ENCODE results near the gene GIPC1.
A peak's percentile ranks its signal among the peaks of the same experiment; 100 is the strongest.
"Not testable (repeated sequence)": the region's sequence is repeated elsewhere in the genome, so short reads cannot be mapped to it uniquely, and the experiment has no call there.

Gene GIPC1

DNA sequence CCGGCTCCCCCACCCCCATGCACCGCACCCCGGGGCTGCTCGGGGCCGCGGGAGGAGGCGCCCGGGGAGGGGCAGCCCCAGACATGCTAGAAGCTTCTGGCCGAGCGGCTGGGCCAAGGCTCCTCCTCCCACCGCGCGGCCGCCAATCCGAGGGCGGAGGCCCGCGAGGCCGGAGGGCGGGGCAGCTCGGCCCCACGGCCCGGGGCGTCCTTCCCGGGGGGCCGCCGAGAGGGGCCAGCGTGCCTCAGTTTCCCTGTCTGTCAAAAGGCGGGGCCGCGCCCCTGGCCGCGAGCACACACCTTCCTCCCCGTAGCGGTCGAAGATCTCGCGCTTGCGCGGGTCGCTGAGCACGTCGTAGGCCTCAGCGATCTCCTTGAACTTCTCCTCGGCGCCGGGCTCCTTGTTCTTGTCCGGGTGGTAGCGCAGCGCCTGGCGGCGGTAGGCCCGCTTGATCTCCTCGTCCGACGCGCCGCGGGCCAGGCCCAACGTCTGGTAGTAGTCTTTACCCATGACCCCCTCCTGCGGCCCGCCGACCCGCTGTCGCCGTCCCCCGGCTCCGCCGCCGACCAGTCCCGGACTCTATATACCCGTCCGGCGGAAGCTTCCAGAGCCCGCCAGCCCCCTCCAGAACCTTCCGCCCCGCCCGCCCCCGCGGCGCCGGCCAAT, 22.0 kb upstream of the GIPC1 start, which contains the start of gene DNAJB1:
Gene DNAJB1, minus strand, starts transcription at position 558 of the 666 bp plus-strand sequence. Its CDS starts 48 bp downstream, at position 510.
- peak; percentile 85 for DNase-seq (ENCODE audit: low spot score)

DNA sequence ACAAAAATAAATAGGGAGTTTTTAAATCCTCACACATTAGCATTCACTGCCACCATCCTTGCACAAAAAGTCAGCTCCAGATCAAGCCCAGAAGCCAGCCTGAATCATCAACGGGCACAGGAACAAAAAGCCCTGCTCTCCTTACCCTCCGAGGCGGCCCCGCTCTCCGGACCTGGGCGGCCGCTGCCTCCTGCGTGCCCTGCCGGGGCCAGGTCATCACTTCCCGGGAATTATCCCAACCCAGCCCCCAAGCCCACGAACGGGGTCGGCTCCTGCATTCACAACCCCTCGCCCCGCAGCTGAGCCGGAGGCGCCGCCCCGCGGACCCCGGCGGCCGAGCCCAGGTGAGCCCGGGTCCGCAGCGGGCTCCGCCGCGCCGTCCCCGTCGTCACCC, 21.5 kb upstream of the GIPC1 start:
- DNase-seq (ENCODE audit: low spot score), result no peak

DNA sequence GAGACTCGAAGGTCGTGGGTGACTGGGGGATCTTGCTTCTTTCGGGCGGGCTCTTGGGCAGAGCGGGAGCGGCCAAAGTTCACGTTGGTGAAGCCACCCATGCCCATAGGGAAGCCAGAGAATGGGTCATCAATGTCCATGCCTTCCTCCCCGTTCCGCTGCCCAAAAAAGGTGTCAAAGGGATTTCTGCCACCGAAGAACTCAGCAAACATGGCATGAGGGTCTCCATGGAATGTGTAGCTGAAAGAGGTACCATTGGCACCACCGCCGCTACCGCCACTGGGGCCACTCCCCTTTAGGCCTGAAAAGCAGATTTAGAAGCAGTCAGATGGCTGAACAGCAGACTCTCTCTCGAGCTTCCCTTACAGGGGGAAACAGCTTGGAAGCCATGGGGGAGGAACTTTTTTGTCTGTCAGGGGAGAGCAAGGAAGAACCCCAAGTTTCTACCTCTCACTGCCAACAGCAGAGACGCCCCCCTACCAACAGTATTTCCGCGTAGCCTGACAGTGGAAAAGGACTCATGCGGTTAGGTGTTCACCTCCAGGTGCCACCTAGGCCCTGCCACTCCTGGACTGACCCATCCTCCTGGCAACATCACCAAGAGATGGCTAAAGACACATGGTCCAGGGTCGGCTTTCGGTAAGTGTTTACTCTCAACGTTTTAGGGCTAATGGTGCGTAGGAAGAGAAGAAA, 21.0 kb upstream of the GIPC1 start:
- DNase-seq (ENCODE audit: low spot score), result peak; percentile 62

DNA sequence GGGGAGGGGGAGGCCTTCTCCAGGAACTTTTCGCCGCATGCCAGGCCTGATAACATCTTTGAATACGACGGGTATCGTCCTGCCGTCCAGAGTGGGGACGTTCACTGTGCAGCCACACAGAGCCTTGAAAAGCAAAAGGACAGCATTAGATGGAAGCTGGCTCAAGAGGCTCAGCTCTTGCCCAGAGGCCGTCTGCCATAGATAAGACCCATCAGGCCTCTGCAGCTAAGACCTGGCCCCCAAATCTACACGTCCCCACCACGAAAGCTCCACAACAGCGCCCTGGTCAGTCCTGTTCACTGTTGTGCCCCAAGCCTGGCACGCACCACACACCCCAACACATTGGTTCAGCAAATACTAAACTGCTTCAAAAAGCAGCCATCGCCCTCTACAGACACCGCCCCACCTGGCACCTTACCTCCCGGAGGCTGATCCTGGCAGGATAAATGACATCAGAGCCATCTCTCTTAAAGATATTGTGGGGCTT, 20.2 kb upstream of the GIPC1 start:
- DNase-seq (ENCODE audit: low spot score), result no peak

DNA sequence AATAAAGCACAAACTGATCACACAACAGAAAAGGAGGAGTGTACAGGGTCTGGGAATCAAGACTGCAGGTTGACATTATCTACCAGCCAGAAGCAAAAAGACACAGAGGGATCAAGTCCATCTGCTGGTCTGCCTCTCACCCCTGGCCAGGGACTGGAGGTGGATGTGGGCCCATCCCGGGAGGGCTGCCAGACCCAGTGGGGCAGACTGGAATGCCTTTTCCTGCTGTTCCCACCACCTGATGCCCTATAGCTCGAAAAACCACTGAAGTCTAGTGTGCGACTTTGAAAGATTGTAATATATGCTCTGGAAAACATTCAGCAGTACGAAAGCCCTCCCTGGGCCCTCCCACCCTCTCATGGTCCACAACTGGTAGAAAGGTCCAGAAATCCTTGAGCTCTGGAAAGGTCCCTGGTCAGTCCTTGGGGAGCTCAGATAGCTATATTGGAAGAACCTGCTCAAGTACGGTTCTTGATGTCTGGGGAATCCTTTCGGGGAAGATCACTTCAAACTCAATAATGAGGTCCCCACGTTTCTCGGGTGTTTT, 19.6 kb upstream of the GIPC1 start:
- peak; percentile 59 for DNase-seq (ENCODE audit: low spot score)

DNA sequence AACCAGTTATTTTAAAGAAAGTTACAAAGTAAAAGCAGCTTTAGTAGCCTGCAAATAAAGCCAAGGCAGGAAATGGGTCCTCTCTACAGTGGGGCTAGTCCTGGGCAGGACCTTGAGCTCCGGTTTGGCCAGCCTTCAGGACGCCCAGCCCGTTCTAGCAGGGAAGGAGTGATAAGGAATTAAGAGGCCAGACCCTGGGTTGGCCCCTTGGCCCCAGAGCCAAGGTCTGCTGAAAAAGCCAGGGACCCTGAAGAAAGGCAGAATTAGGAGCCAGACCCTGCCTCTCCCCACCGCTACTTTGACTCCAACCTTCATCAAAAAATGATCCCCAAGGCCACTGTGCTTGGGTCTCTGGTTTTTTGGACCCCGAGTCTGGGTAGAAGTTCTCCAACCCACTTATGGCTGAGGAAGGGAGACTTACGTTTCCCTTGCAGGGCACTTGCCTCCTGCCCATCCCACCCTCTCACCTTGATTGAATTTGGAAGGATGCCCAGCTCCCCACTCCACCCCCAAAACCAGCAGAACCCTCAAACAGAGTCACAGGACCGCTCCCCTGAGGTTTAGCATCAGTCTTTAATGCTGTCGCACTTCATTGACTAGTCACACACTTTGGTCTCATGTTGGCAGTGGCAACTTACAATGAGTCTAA, 18.4 kb upstream of the GIPC1 start:
- DNase-seq (ENCODE audit: low spot score), result peak; percentile 75

DNA sequence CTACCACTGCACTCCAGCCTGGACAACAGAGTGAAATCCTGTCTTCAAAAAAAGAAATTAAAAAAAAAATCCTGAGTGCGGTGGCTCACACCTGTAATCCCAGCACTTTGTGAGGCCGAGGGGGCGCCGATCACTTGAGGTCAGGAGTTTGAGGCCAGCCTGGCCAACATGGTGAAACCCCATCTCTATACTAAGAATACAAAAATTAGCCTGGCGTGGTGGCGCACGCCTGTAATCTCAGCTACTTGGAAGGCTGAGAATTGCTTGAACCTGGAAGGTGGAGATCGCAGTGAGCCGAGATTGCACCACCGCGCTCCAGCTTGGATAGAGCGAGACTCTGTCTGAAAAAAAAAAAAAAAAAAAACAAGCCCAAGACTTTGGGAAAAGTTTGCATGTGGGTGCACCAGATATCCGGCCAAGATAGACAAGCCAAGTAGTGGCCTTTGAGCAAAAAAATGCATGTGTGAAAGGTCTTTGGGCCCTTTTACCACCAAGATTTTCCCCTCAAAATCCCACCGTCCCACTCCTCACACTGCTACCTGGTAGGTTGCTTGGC, 16.6 kb upstream of the GIPC1 start:
- no peak for DNase-seq (ENCODE audit: low spot score)

DNA sequence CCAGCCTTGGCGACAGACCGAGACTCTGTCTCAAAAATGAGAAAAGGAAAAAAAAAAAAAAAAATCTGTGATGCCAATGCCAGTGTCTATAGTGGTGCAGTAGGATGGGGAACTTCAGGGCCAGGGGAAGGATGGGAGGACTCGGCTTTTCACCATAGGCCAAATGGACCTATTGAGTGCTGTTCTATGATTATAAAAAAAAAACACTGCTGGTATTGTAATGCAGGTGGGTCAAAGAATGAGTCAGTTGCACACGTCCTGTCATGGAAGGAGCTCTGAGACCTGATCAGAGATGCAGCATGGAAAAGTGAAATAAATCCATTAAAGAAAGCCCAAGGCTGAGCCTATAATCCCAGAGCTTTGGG, 15.3 kb upstream of the GIPC1 start:
- DNase-seq (ENCODE audit: low spot score), result no peak

DNA sequence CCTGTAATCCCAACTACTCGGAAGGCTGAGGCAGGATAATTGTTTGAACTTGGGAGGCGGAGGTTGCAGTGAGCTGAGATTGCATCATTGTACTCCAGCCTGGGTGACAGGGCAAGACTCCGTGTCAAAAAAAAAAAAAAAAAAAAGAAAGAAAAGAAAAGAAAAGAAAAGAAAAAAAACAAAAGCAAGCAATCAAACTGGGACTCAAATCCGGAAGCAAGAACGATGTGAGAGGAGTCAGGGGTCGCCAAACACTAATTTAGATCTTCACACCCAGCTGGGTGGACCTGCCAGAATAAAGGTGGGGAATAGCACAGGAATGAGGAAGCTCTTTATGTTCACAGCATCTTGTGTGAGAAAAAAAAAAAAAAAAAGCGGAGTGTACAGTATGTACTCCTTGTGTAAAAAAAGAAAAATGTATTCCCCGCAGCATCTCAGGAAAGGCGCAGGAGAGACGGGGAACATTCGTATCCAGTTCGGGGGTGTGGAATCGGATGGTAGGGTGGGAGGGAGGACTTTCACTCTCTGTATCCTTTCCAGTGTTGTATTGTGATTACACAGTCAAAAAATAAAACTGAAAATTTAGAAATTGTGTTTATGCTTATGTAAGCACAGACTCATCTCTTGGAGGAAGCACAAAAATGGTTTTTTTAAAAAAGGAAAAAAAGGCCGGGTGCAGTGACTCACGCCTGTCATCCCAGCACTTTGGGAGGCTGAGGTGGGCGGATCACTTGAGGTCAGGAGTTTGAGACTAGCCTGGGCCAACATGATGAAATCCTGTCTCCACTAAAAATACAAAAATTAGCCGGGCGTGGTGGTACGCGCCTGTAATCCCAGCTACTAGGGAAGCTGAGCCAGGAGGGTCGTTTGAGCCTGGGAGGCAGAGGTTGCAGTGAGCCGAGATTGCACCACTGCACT, 14.6 kb upstream of the GIPC1 start:
- DNase-seq (ENCODE audit: low spot score), result no peak

DNA sequence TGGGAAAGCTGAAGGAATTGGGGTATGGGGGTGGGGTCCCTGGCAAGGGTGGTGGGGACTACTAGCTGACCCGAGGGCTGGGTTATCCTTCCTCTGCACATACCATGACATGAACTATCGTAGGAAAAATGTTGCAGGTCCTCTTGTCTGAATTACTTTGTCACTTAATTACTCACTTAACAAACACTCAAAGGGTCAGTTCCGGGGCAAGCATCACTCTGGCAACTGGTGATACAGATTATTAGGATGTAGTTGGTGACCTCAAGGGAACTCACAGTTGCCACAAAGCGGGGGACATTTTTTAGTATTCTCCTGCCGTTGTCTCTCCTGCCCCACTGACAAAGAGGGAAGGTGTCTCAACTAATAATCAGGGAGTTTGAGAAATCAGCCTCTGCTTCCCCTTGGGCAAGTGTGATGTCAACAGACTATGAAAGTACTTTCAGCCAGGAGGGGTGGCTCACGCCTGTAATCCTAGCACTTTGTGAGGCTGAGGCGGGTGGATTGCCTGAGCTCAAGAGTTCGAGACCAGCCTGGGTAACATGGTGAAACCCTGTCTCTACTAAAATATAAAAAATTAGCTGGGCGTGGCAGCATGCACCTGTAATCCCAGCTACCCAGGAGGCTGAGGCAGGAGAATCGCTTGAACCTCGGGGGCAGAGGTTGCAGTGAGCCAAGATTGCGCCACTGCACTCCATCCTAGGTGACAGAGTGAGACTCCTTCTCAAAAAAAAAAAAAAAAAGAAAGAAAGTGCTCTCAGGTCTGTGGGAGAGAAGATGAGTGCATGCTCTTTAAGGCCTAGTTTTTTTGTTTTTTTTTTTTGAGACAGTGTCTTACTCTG, 12.0 kb upstream of the GIPC1 start:
- DNase-seq (ENCODE audit: low spot score), result no peak

DNA sequence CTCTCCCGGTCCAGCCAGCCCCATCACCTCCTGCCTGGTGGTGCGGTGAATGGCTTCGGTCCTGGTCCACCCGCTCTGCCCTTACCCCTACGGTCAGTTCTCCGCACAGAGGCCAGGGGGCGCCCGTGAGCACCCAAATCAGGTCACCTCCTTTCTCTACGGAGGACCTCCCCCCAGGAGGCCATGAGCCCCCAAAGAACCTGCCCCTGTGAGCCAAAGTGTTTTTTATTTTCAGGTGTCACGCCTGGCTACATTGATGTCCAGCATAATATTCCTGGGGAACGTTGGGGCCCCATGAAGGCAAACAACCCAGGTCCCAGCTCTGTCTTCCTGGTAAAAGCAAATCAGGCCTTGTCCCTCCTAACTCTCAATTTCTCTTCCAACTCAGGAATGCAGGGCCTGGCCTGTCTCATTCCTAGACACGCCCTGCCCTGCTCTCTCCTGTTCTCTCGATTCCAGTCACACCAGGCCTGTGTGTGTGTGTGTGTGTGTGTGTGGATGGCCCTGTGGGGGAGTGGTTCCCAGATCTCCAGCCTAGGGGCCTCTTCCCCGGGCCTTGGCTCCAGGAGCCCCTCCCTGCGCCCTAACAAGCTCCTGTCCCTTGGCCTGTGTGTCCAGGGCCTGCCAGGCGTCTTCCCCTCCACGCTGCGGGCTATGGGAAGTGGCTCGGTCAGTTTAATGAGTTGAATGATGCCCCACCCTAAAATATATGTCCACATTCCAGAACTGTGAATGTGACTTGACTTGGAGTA, 9.7 kb upstream of the GIPC1 start:
- DNase-seq (ENCODE audit: low spot score), result no peak

DNA sequence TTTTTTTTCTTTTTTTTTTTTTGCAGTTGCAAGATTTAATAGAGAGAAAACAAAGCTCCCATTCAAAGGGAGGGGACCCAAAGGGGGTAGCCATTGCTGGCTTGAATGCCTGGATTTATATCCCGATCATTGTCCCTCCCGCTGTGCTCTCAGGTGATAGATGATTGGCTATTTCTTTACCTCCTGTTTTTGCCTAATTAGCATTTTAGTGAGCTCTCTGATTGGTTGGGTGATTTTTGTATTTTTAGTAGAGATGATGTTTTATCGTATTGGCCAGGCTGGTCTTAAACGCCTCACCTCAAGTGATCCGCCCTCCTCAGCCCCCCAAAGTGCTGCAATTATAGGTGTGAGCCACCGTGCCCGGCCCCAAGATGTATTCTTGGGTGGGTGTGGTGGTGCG, 8.6 kb upstream of the GIPC1 start:
- DNase-seq (ENCODE audit: low spot score), result not testable (repeated sequence)

DNA sequence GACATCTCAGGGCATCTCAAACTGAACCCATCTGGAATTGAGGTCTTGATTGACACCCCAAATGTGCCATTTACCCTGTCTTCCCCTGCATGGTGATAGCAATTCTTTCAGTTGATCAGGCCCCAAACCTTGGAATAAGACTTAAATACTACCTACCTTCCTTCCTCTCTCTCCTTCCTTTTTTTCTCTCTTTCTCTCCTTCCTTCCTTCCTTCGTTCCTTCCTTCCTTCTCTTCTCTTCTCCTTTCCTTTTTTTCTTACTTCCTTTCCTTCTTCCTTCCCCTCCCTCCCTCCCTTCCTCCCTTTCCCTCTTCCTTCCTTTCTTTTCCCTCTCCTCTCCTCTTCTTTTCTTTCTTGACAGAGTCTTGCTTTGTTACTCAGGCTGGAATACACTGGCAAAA, 7.4 kb upstream of the GIPC1 start:
- no peak for DNase-seq (ENCODE audit: low spot score)

DNA sequence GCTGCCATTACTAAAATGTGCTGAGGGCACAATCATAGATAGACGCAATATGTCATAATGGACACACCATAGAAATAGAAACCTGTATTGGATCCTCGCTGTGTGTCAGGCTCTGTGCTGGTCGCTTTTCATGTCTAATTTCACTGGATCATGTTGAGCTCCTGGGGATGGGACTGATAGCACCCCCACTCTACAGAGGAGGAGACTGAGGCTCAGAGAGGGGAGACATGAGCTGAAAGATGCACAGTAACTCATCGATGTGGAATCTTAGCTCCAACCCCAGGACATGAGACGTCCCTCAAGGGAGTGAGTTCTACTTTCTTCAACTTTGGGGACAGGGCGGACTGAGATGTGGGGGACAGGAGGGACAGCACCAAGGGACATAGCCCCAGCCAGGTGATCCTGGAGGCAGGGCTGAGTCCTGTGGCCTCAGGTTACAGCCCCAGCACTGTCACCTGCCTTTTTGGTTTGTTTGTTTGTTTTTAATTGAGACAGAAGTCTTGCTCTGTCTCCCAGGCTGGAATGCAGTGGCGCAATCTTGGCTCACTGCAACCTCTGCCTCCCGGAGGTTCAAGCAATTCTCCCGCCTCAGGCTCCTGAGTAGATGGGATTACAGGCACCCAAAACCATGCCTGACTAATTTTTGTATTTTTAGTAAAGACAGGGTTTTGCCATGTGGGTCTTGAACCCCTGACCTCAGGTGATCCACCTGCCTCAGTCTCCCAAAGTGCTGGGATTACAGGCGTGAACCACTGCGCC, 6.6 kb upstream of the GIPC1 start:
- DNase-seq (ENCODE audit: low spot score), result no peak

DNA sequence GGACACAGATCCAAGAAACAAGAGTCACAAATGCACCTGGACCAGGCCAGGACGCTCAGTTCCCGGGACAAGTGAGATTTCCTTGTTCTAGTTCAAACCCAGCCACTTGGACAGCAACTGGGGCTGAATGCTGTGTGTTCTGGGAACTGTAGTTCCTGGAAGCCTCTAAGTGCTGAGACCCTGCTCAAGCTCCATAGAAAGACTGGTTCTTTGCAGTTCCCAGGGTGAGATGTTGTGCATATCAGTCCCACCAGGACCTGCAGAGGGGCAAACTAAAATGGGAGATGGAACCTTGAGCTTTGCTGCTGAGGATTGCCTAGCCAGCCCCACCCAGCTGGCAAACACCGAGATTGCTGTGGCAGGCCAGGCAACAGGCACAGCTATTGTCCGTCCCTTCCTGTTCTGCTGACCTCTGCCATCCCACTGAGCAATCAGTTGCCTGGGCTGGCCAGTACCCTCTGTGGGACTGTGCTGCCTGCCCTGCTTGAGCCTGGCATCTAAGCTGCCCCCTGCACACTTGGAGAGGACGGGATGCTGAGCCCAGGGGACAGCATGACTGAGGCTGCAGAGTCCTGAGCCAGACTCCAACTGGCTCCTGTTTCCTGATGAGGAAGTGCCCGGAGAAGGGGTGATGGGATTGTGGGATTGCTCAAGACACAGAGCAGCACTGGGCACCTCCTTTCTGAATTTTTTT, 1.4 kb upstream of the GIPC1 start:
- DNase-seq (ENCODE audit: low spot score), result peak; percentile 83

DNA sequence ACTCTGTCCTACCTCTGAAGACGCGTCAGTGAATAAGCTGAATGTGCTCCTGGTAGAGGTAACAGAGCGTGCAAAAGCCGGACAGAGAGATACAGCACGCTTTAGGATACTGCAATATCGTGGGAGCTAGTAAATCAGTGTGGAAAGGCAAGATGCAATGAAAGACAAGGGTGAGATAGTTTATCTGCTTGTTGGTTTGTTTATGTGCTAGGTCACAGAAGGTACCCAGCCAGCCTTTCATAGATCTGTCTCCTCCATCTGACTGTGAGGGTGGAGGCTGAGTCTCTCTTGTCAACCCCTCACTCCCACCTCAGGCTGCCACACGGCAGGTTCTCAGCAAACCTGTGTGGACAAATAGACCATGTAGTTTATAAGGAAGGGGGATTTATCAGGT, 904 bp upstream of the GIPC1 start:
- DNase-seq (ENCODE audit: low spot score), result no peak

DNA sequence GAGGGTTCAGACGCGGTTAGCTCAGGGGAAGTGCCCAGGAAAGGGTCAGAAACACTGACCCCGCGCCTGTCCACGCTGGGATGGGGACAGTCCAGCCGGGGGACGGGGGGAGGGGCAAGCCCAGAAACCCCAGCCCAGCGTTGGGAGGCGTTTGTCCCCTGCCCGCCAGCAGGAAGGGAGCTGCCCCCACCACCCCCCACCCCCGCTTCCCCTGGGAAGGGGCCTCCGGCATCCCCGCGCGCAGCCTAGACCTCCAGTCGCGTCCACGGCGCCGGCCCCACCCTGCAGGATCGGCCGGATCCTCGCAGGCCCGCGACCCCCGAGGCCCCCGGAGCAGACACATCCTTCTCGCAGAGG, 277 bp downstream of the GIPC1 start:
- no peak for DNase-seq (ENCODE audit: low spot score)

DNA sequence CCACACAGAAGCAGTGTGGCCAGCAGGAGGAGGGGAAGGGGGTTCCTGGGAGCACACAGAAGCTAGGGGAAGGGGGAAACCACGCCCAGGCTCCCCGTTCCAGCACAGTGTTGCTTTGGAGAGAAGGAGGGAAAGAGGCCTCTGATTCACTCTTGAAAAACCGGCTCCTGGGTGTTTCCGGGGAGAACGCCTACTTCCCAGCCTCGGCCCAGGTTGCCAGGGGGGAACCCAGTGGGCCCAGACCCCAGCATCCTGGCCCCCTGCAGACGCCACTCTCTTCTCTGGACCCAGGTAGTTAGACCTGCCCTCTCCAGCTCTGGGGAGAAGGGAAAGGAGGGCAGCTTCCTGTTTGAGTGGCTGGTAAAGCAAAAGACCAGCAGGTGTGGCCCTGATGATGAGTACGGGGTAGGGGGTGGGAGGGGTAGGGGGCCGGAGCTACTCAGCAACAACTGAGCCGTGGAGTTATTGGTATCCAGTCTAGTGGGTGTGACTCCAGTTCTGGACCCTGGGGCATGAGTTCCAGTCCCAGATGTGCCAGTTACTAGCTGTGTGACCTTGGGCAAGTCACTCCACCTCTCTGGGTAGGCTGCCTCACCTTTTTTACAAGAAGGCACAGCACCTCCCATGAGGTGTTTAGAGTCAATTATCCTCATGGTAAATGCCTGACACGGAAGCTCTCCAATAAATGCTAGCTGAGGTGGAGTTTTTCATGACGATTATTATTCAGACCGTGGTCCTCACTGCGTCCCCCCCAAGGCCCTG, 836 bp downstream of the GIPC1 start:
- no peak for DNase-seq (ENCODE audit: low spot score)
